HEK293 (cell line): Measurements from ENCODE around the gene PMM1.

Experiments
- CTCF ChIA-PET: fragments of 350-600 bp; formaldehyde crosslinking; extraction: SDS; loops from one replicate; lab custom pipeline; 2021; ENCODE audit warnings: antibody characterized with exemption; lab: Yijun Ruan, JAX
- POLR2A ChIA-PET: fragments of 300-600 bp; formaldehyde crosslinking; extraction: SDS; loops from one replicate; lab custom pipeline; 2020; ENCODE audit warnings: antibody characterized with exemption, inconsistent platforms; lab: Yijun Ruan, JAX
- H3K27ac ChIP-seq: fragments of 200-500 bp; sonication (Bioruptor generic); 2 replicates; pipeline ENCODE4 v1.5.1; 2014; ENCODE audit warnings: low read depth, low read length, control low read depth, inconsistent platforms; ENCODE audit errors: extremely low read depth
- H3K36me3 ChIP-seq, 2 experiments: fragments of 200-500 bp in 1 of 2; sonication (Bioruptor generic) in 1 of 2; 1 replicate in 1 of 2; 2 replicates in 1 of 2; pipeline ENCODE4 v1.5.1; 2014 to 2017; ENCODE audit warnings: inconsistent platforms in 2 of 2, low read length in 2 of 2; ENCODE audit not compliant: control insufficient read depth in 2 of 2, insufficient read depth in 1 of 2
- H3K4me1 ChIP-seq: fragments of 200-500 bp; sonication (Bioruptor generic); 2 replicates; pipeline ENCODE4 v1.5.1; 2014; ENCODE audit warnings: mild to moderate bottlenecking, low read length, inconsistent platforms; ENCODE audit not compliant: control insufficient read depth, insufficient read depth
- H3K4me3 ChIP-seq: 2 replicates; pipeline ENCODE4 v1.5.1; 2011; ENCODE audit warnings: low read depth, mild to moderate bottlenecking, control low read depth, low read length, moderate library complexity
- H3K9me3 ChIP-seq: fragments of 200-500 bp; sonication (Bioruptor generic); 2 replicates; pipeline ENCODE4 v1.5.1; 2014; ENCODE audit warnings: low read depth, low read length, inconsistent platforms; ENCODE audit not compliant: control insufficient read depth, insufficient read depth
- GLI4 ChIP-seq: fragments of 450-650 bp; formaldehyde crosslinking; IDR thresholded peaks from 2 replicates; pipeline ENCODE4 v1.5.1; 2016; ENCODE audit warnings: missing biosample characterization, missing genetic modification characterization
- HOXA7 ChIP-seq: sonication (generic); formaldehyde crosslinking; IDR thresholded peaks from 2 replicates; pipeline ENCODE4 v1.8.1; 2022; ENCODE audit warnings: missing genetic modification reagents, borderline replicate concordance
- KLF1 ChIP-seq: fragments of 450-650 bp; formaldehyde crosslinking; IDR thresholded peaks from 2 replicates; pipeline ENCODE4 v1.5.1; 2016; ENCODE audit warnings: missing biosample characterization, missing genetic modification characterization
- KLF16 ChIP-seq: fragments of 450-650 bp; formaldehyde crosslinking; IDR thresholded peaks from 2 replicates; pipeline ENCODE4 v1.5.1; 2017; ENCODE audit warnings: missing biosample characterization, missing genetic modification characterization
- KLF9 ChIP-seq: fragments of 450-650 bp; formaldehyde crosslinking; IDR thresholded peaks from 2 replicates; pipeline ENCODE4 v1.5.1; 2016; ENCODE audit warnings: missing biosample characterization, missing genetic modification characterization, low read depth
- RBAK ChIP-seq: fragments of 450-650 bp; formaldehyde crosslinking; IDR thresholded peaks from 2 replicates; pipeline ENCODE4 v1.5.1; 2016; ENCODE audit warnings: missing biosample characterization, missing genetic modification characterization
- TRIM28 ChIP-seq: IDR thresholded peaks from 2 replicates; pipeline ENCODE4 v1.6.1; 2011; ENCODE audit warnings: low read length, control low read depth, borderline replicate concordance
- ZBTB8A ChIP-seq: fragments of 450-650 bp; formaldehyde crosslinking; IDR thresholded peaks from 2 replicates; pipeline ENCODE4 v1.5.1; 2016; ENCODE audit warnings: missing biosample characterization, missing genetic modification characterization
- ZFP37 ChIP-seq: fragments of 450-650 bp; formaldehyde crosslinking; IDR thresholded peaks from 2 replicates; pipeline ENCODE4 v1.5.1; 2016; ENCODE audit warnings: missing biosample characterization, missing genetic modification characterization
- ZNF155 ChIP-seq: fragments of 450-650 bp; formaldehyde crosslinking; IDR thresholded peaks from 2 replicates; pipeline ENCODE4 v1.5.1; 2016; ENCODE audit warnings: missing biosample characterization, missing genetic modification characterization
- ZNF341 ChIP-seq: fragments of 450-650 bp; formaldehyde crosslinking; IDR thresholded peaks from 2 replicates; pipeline ENCODE4; 2016; ENCODE audit warnings: low read depth, missing biosample characterization, missing genetic modification characterization
- ZNF530 ChIP-seq: fragments of 450-650 bp; formaldehyde crosslinking; IDR thresholded peaks from 2 replicates; pipeline ENCODE4 v1.5.1; 2016; ENCODE audit warnings: low read depth, missing biosample characterization, missing genetic modification characterization
- ZNF600 ChIP-seq: fragments of 450-650 bp; formaldehyde crosslinking; IDR thresholded peaks from 2 replicates; pipeline ENCODE4 v1.5.1; 2016; ENCODE audit warnings: missing biosample characterization, missing genetic modification characterization
- ZNF610 ChIP-seq: fragments of 450-650 bp; formaldehyde crosslinking; IDR thresholded peaks from 2 replicates; pipeline ENCODE4 v1.5.1; 2016; ENCODE audit warnings: missing biosample characterization, missing genetic modification characterization, borderline replicate concordance
- ZNF629 ChIP-seq: fragments of 450-650 bp; formaldehyde crosslinking; IDR thresholded peaks from 2 replicates; pipeline ENCODE4 v1.5.1; 2017; ENCODE audit warnings: missing biosample characterization, missing genetic modification characterization
- ZNF654 ChIP-seq: fragments of 450-650 bp; formaldehyde crosslinking; IDR thresholded peaks from 2 replicates; pipeline ENCODE4 v1.5.1; 2016; ENCODE audit warnings: low read depth, missing biosample characterization, missing genetic modification characterization
- ZNF768 ChIP-seq: fragments of 450-650 bp; formaldehyde crosslinking; IDR thresholded peaks from 2 replicates; pipeline ENCODE4 v1.5.1; 2018; ENCODE audit warnings: missing biosample characterization, mild to moderate bottlenecking, missing genetic modification characterization
- ZNF777 ChIP-seq: fragments of 450-650 bp; formaldehyde crosslinking; IDR thresholded peaks from 2 replicates; pipeline ENCODE4 v1.5.1; 2017; ENCODE audit warnings: missing biosample characterization, missing genetic modification characterization, borderline replicate concordance
- ZSCAN16 ChIP-seq: fragments of 450-650 bp; formaldehyde crosslinking; IDR thresholded peaks from 2 replicates; pipeline ENCODE4 v1.5.1; 2016; ENCODE audit warnings: missing biosample characterization, missing genetic modification characterization
- TF ChIP-seq, protein P1 (sequence below): fragments of 450-650 bp; formaldehyde crosslinking; IDR thresholded peaks from 2 replicates; pipeline ENCODE4 v1.5.1; 2016; ENCODE audit warnings: missing biosample characterization, missing genetic modification characterization, borderline replicate concordance
- TF ChIP-seq, protein P2 (sequence below): fragments of 450-650 bp; formaldehyde crosslinking; IDR thresholded peaks from 2 replicates; pipeline ENCODE4 v1.5.1; 2017; ENCODE audit warnings: missing biosample characterization, missing genetic modification characterization
- TF ChIP-seq, protein P3 (sequence below): fragments of 450-650 bp; formaldehyde crosslinking; IDR thresholded peaks from 2 replicates; pipeline ENCODE4 v1.5.1; 2016; ENCODE audit warnings: missing biosample characterization, missing genetic modification characterization
- TF ChIP-seq, protein P4 (sequence below): fragments of 450-650 bp; formaldehyde crosslinking; IDR thresholded peaks from 2 replicates; pipeline ENCODE4; 2016; ENCODE audit warnings: missing biosample characterization, missing genetic modification characterization
- TF ChIP-seq, protein P5 (sequence below): fragments of 450-650 bp; formaldehyde crosslinking; IDR thresholded peaks from 2 replicates; pipeline ENCODE4 v1.5.1; 2016; ENCODE audit warnings: missing biosample characterization, missing genetic modification characterization

Gene PMM1

DNA sequence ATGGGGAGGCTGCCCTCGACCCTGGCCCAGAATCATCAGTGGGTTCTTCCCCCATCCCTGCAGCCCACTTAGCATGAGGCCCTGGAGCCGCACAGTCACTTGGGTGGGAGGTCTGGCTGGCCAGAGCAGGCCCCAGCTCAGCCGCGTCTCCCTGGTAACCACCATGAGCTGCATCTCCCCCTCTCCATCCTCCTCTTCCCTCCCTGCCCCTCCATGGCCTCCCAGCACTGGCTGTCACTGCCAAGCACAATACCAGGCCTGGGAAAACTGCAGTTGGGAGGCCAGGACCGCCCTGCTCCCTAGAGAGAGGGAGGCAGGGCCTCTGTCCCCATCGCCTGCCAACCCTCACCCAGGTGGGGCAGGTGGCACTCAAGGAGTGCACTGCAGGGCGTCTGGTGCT is 20.8 kb downstream of the PMM1 start:
- no peaks in the 10 kb centered on the region for H3K9me3 ChIP-seq
- no peaks in the 10 kb centered on the region for H3K36me3 ChIP-seq
- ChIA-PET POLR2A (interaction anchor here (0.8 to 2.9 kb wide), 2 partner anchors 21 to 122 kb away, joined by 5 to 16 read pairs; partner anchors contain the start of genes PMM1 and TOB2), CTCF (interaction anchor here (0.8 to 1.9 kb wide), 2 partner anchors 16 to 26 kb away, joined by 5 read pairs; partner anchors contain the start of gene POLR3H)
- H3K27ac ChIP-seq, result no peak overlapping the region
- H3K4me1 ChIP-seq, result no peaks in the 10 kb centered on the region; the same call in 1 of the 2 replicates
- TF ChIP-seq, protein P1, sequence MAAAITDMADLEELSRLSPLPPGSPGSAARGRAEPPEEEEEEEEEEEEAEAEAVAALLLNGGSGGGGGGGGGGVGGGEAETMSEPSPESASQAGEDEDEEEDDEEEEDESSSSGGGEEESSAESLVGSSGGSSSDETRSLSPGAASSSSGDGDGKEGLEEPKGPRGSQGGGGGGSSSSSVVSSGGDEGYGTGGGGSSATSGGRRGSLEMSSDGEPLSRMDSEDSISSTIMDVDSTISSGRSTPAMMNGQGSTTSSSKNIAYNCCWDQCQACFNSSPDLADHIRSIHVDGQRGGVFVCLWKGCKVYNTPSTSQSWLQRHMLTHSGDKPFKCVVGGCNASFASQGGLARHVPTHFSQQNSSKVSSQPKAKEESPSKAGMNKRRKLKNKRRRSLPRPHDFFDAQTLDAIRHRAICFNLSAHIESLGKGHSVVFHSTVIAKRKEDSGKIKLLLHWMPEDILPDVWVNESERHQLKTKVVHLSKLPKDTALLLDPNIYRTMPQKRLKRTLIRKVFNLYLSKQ (tag by site-specific recombination), result no peak
- TF ChIP-seq, protein P2, sequence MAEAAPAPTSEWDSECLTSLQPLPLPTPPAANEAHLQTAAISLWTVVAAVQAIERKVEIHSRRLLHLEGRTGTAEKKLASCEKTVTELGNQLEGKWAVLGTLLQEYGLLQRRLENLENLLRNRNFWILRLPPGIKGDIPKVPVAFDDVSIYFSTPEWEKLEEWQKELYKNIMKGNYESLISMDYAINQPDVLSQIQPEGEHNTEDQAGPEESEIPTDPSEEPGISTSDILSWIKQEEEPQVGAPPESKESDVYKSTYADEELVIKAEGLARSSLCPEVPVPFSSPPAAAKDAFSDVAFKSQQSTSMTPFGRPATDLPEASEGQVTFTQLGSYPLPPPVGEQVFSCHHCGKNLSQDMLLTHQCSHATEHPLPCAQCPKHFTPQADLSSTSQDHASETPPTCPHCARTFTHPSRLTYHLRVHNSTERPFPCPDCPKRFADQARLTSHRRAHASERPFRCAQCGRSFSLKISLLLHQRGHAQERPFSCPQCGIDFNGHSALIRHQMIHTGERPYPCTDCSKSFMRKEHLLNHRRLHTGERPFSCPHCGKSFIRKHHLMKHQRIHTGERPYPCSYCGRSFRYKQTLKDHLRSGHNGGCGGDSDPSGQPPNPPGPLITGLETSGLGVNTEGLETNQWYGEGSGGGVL (tag by site-specific recombination), result peak; percentile 83
- no peak for TF ChIP-seq KLF9 (tag by site-specific recombination)
- no peak for TF ChIP-seq ZNF777 (tag by site-specific recombination)
- H3K4me3 ChIP-seq, result no peak overlapping the region

DNA sequence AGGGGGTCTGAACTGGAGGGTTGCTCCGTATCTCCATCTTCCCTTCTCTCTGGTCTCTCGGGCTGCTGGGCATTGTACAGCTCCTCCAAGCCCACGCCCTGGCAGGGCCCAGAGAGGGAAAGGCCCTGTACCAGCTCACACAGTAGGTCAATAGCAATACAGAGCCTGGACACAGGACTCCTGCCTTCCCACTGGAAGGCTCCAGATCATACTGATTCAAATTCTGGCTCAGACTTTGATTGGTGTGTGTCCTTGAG is 22.2 kb downstream of the PMM1 start:
- Histone ChIP-seq H3K27ac (no peak overlapping the region), H3K4me3 (no peak overlapping the region), H3K36me3 (no peaks in the 10 kb centered on the region), H3K9me3 (no peaks in the 10 kb centered on the region), H3K4me1 (peaks cover 3% of the 10 kb centered on the region)
- no peak for TF ChIP-seq HOXA7 (CRISPR knock-in tag)
- TF ChIP-seq GLI4 (tag by site-specific recombination), result no peak
- no peak for TF ChIP-seq ZNF155 (tag by site-specific recombination)
- peak; percentile 1; the same call in 1 of the 2 replicates for TF ChIP-seq ZNF768 (tag by site-specific recombination)
- POLR2A ChIA-PET, result interaction anchor here (1.1 to 2.9 kb wide), 3 partner anchors 14 to 54 kb away, joined by 3 to 16 read pairs (median 4); partner anchors contain the start of genes DESI1, PMM1 and XRCC6
- CTCF ChIA-PET, result interaction anchor here (0.6 to 2.1 kb wide), 5 partner anchors 9 to 34 kb away, joined by 3 to 9 read pairs (median 4); no protein-coding TSS in a partner anchor

DNA sequence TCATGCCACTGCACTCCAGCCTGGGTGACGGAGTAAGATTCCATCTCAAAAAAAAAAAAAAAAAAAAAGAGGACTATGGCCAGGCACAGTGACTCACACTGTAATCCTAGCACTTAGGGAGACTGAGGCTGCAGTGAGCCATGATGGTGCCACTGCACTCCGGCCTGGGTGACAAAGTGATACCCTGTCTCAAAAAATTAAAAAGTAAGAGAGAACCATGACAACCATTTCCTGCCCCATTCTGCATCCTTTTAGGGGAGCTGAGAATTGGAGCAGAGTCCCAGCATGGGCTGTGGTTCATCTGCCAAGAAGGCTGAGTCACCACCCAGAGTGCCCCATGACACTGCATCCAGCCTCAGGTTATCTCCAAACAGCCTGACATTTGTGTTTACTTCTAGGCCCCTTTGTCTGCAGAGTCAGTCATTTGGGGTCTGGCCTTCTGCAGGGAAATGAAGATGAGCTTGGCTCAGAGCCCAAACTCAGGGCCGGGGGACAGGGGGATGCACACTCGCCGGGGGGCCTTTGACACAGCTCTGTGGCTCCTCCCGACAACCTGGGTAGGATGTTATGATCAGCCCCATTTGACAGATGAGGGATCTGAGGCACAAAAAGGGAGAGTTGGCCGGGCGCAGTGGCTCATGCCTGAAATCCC is 24.1 kb downstream of the PMM1 start:
- Histone ChIP-seq H3K27ac (peak overlapping the region; percentile 24; the same call in 1 of the 2 replicates), H3K4me3 (no peak overlapping the region), H3K9me3 (no peaks in the 10 kb centered on the region), H3K4me1 (peaks cover 3% of the 10 kb centered on the region), H3K36me3 (no peaks in the 10 kb centered on the region)
- ChIA-PET POLR2A (interaction anchor here (0.6 to 1.4 kb wide), 8 partner anchors 12 to 161 kb away, joined by 3 to 9 read pairs (median 3); partner anchors contain the start of genes PMM1 and XRCC6), CTCF (interaction anchor here (0.7 to 2.1 kb wide), 4 partner anchors 11 to 234 kb away, joined by 3 to 9 read pairs (median 6); partner anchors contain the start of gene POLR3H)
- no peak for TF ChIP-seq ZNF530 (tag by site-specific recombination)
- TF ChIP-seq ZSCAN16 (tag by site-specific recombination), result no peak
- TF ChIP-seq ZFP37 (tag by site-specific recombination), result no peak
- peak; percentile 90 for TF ChIP-seq ZNF600
- TF ChIP-seq ZNF629 (tag by site-specific recombination), result peak; percentile 51; the same call in 1 of the 2 replicates
- 0 out of 2 replicates have a peak, but pooled peaks have one; percentile 10 for TF ChIP-seq KLF1 (tag by site-specific recombination)
- TF ChIP-seq ZNF654 (tag by site-specific recombination), result no peak
- no peak for TF ChIP-seq ZNF341
- TF ChIP-seq, protein P3, sequence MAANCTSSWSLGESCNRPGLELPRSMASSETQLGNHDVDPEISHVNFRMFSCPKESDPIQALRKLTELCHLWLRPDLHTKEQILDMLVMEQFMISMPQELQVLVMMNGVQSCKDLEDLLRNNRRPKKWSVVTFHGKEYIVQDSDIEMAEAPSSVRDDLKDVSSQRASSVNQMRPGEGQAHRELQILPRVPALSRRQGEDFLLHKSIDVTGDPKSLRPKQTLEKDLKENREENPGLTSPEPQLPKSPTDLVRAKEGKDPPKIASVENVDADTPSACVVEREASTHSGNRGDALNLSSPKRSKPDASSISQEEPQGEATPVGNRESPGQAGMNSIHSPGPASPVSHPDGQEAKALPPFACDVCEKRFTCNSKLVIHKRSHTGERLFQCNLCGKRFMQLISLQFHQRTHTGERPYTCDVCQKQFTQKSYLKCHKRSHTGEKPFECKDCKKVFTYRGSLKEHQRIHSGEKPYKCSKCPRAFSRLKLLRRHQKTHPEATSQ, result no peak
- TF ChIP-seq, protein P4, sequence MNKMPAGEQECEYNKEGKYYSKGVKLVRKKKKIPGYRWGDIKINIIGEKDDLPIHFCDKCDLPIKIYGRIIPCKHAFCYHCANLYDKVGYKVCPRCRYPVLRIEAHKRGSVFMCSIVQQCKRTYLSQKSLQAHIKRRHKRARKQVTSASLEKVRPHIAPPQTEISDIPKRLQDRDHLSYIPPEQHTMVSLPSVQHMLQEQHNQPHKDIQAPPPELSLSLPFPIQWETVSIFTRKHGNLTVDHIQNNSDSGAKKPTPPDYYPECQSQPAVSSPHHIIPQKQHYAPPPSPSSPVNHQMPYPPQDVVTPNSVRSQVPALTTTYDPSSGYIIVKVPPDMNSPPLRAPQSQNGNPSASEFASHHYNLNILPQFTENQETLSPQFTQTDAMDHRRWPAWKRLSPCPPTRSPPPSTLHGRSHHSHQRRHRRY (tag by site-specific recombination), result no peak
- TF ChIP-seq, protein P5, sequence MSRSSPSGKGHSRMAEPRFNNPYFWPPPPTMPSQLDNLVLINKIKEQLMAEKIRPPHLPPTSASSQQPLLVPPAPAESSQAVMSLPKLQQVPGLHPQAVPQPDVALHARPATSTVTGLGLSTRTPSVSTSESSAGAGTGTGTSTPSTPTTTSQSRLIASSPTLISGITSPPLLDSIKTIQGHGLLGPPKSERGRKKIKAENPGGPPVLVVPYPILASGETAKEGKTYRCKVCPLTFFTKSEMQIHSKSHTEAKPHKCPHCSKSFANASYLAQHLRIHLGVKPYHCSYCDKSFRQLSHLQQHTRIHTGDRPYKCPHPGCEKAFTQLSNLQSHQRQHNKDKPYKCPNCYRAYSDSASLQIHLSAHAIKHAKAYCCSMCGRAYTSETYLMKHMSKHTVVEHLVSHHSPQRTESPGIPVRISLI (tag by site-specific recombination), result peak; percentile 79; the same call in 1 of the 2 replicates
- TF ChIP-seq RBAK (tag by site-specific recombination), result no peak
- TF ChIP-seq ZNF610 (tag by site-specific recombination), result no peak
- TF ChIP-seq TRIM28, result no peak
- TF ChIP-seq KLF16, result no peak
- TF ChIP-seq ZBTB8A (tag by site-specific recombination), result 0 out of 2 replicates have a peak, but pooled peaks have one; percentile 37
